Measurements from ENCODE around the gene CCNE1.

Gene CCNE1

GRCh38 chr19:29866011-29866410 is 54.2 kb downstream of the CCNE1 start:
- Histone ChIP-seq H4K20me1 (ENCODE audit: insufficient read depth, low read length, poor library complexity, severe bottlenecking) (no peaks in the 10 kb centered on the region), H2AFZ (ENCODE audit: low read length) (0 out of 2 replicates have a peak overlapping the region, but pooled peaks have one; percentile 5), H3K36me3 (ENCODE audit: insufficient read depth, low read length) (no peaks in the 10 kb centered on the region), H3K9me2 (replicated peaks; ENCODE audit: low read depth, low read length) (no peaks in the 10 kb centered on the region), H3K9me3 (ENCODE audit: insufficient read depth, low read depth, low read length) (no peaks in the 10 kb centered on the region), H3F3A (ENCODE audit: low read depth) (no peaks in the 10 kb centered on the region), H3K4me2 (ENCODE audit: low read depth, low read length, poor library complexity, severe bottlenecking) (no peak overlapping the region), H3K4me3 (ENCODE audit: low read length, poor library complexity, severe bottlenecking) (no peak overlapping the region), H3K79me2 (ENCODE audit: insufficient read depth, low read length) (no peaks in the 10 kb centered on the region), H3K27me3 (ENCODE audit: insufficient read depth, low read length, poor library complexity, severe bottlenecking) (no peaks in the 10 kb centered on the region), H3K4me1 (ENCODE audit: insufficient read depth, low read length, poor library complexity, severe bottlenecking) (peaks cover 4% of the 10 kb centered on the region), H3K9ac (ENCODE audit: low read depth, low read length, poor library complexity, severe bottlenecking) (no peak overlapping the region)
- TF ChIP-seq EZH2phosphoT487 (IDR thresholded peaks at IDR 0.05; ENCODE audit: borderline replicate concordance) (no peak), CTCF (conservative IDR thresholded peaks at IDR 0.05; ENCODE audit: low read length) (no peak)

GRCh38 chr19:29867984-29868383 is 56.2 kb downstream of the CCNE1 start:
- Histone ChIP-seq H3K4me1 (ENCODE audit: insufficient read depth, low read length, poor library complexity, severe bottlenecking) (peaks cover 4% of the 10 kb centered on the region), H3K4me2 (ENCODE audit: low read depth, low read length, poor library complexity, severe bottlenecking) (no peak overlapping the region), H3K9me2 (replicated peaks; ENCODE audit: low read depth, low read length) (no peaks in the 10 kb centered on the region), H2AFZ (ENCODE audit: low read length) (no peak overlapping the region), H3F3A (ENCODE audit: low read depth) (no peaks in the 10 kb centered on the region), H3K36me3 (ENCODE audit: insufficient read depth, low read length) (no peaks in the 10 kb centered on the region), H3K79me2 (ENCODE audit: insufficient read depth, low read length) (no peaks in the 10 kb centered on the region), H3K27me3 (ENCODE audit: insufficient read depth, low read length, poor library complexity, severe bottlenecking) (no peaks in the 10 kb centered on the region), H3K9ac (ENCODE audit: low read depth, low read length, poor library complexity, severe bottlenecking) (no peak overlapping the region), H4K20me1 (ENCODE audit: insufficient read depth, low read length, poor library complexity, severe bottlenecking) (no peaks in the 10 kb centered on the region), H3K4me3 (ENCODE audit: low read length, poor library complexity, severe bottlenecking) (no peak overlapping the region), H3K9me3 (ENCODE audit: insufficient read depth, low read depth, low read length) (no peaks in the 10 kb centered on the region)
- TF ChIP-seq EZH2phosphoT487 (IDR thresholded peaks at IDR 0.05; ENCODE audit: borderline replicate concordance) (no peak), CTCF (conservative IDR thresholded peaks at IDR 0.05; ENCODE audit: low read length) (no peak)

- peak overlapping the region; percentile 64 for H2AFZ ChIP-seq (ENCODE audit: low read length)
- no peaks in the 10 kb centered on the region for H3F3A ChIP-seq (ENCODE audit: low read depth)
- H3K9me3 ChIP-seq (ENCODE audit: insufficient read depth, low read depth, low read length): no peaks in the 10 kb centered on the region
- H3K79me2 ChIP-seq (ENCODE audit: insufficient read depth, low read length): no peaks in the 10 kb centered on the region
- H3K27me3 ChIP-seq (ENCODE audit: insufficient read depth, low read length, poor library complexity, severe bottlenecking): no peaks in the 10 kb centered on the region
- TF ChIP-seq CTCF (conservative IDR thresholded peaks at IDR 0.05; ENCODE audit: low read length) (no peak), EZH2phosphoT487 (IDR thresholded peaks at IDR 0.05; ENCODE audit: borderline replicate concordance) (no peak)
- no peak overlapping the region for H3K4me3 ChIP-seq (ENCODE audit: low read length, poor library complexity, severe bottlenecking)
- H3K9me2 ChIP-seq (replicated peaks; ENCODE audit: low read depth, low read length): no peaks in the 10 kb centered on the region
- H3K4me1 ChIP-seq (ENCODE audit: insufficient read depth, low read length, poor library complexity, severe bottlenecking): peaks cover 1% of the 10 kb centered on the region
- H4K20me1 ChIP-seq (ENCODE audit: insufficient read depth, low read length, poor library complexity, severe bottlenecking): no peaks in the 10 kb centered on the region
- H3K9ac ChIP-seq (ENCODE audit: low read depth, low read length, poor library complexity, severe bottlenecking): no peak overlapping the region
- no peaks in the 10 kb centered on the region for H3K36me3 ChIP-seq (ENCODE audit: insufficient read depth, low read length)
- no peak overlapping the region for H3K4me2 ChIP-seq (ENCODE audit: low read depth, low read length, poor library complexity, severe bottlenecking)
These were observed 59.4 kb downstream of the CCNE1 start for GRCh38 chr19:29871143-29871542.
